ENCODE measurements around the gene CBFB.
"Not testable (repeated sequence)": the region's sequence is repeated elsewhere in the genome, so short reads cannot be mapped to it uniquely, and the experiment has no call there.

CBFB gene

GRCh38 chr16:67028696-67029253 is at the start of gene CBFB:
TSS of gene CBFB (plus strand) at chr16:67029149. CDS start at chr16:67029408, 259 bp downstream.
- peak; percentile 94 for DNase-seq

DNA sequence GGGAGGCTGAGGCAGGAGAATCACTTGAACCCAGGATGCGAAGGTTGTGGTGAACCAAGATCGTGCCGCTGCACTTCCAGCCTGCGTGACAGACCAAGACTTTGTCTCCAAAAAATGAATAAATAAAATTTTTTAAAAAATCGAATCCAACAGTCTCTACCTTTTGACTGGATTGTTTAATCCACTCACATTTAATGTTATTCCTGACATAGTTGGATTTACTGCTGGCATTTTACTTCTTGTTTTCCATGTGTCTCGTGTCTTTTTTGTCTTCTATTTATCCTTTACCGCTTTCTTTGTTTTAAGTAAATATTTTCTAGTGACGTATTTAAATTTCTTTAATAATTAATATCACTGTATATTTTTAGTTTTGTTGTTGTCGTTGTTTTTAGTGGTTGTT is 45.9 kb upstream of the CBFB start:
- DNase-seq: no peak

DNA sequence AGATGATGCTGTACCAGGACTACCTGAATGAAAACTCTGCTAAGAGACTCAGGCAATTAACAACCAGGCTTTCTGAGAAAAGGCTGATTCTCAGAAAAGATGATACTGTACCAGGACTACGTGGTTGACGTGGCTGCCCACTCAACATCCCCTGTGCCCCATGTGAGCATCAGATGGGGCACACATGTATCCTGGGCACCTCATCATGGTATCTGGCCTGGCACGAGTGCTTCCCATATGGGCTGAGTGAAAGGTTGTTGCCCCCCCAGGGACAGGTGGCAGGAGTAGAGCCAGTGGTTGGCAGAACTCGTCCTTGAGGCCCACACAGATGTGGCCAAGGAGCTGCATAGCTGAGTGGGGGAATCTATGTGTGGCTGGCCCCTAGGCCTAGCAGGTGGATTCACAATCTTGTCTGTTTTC is 44.0 kb upstream of the CBFB start:
- no peak for DNase-seq

- no peak for DNase-seq
Measured at GRCh38 chr16:66986559-66986958, 42.4 kb upstream of the CBFB start.

DNA sequence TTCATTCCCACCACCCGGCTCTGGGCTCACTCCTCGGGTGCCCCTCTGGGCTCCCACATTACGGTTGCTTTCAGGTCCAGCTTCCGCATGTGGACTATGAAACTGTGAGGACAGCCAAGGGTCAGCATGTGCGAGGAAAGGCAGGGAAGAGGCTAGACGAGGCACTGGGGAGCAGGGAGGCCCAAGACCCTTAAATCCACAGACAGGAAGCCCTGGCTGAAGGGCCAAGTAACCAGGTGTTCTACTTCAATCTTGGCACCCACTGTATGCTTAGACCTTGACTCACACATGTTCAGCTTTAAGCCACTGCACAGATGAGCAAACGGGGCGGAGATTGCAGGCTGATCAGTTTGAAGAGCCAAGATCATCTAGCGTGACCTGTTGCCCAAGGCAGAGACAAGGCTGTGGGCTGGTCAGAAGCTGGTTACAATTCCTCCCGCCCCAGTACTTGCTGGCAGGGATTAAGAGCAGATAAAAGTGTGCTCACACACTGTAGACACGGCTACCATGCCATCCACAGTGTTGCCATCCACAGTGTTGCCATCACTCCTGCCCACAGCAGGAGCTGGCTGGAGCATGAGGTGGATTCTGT is 40.7 kb upstream of the CBFB start, which contains the start of gene CES4A:
Gene CES4A (plus strand): TSS at position 393 of the 592 bp plus-strand sequence. CDS start 184 bp downstream, at position 577.
- DNase-seq: no peak

DNA sequence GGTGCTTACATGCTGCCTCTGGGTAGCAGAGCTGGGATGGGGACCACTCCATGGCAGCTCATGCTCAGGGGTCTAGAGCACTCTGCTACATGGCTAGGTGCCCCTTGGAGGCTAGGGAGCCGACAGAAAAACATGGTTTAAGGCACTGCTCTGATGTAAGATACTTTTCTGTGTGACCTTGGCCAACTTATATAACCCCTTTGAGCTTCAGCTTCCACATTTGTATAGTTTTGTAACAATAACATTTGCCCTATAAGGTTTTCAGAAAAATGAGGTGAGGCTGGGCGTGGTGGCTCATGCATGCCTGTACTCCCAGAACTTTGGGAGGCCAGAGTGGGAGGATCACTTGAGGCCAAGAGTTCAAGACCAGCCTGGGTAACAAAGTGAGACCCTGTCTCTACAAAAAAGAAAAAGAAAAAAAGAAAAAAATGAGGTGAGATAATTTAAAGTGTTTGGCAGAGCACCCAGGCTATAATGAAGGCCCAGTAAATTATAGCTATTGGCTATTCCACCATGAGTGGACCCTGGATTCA is 37.3 kb upstream of the CBFB start:
- no peak for DNase-seq

DNA sequence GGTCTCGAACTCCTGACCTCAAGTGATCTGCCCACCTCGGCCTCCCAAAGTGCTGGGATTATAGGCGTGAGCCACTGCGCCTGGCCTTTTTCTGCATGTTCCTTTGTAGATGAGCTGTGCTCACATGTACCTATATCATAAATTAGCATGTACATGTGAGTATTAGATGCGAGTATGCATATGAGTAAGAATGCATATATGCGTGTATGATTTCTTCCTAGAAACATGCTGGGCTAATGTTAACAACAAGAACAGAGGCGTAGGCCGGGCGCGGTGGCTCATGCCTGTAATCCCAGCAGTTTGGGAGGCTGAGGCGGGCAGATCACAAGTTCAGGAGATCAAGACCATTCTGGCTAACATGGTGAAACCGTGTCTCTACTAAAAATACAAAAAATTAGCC is 35.4 kb upstream of the CBFB start:
- DNase-seq: not testable (repeated sequence)

- DNase-seq: no peak
Measured at GRCh38 chr16:66996324-66996982, 32.5 kb upstream of the CBFB start.

DNA sequence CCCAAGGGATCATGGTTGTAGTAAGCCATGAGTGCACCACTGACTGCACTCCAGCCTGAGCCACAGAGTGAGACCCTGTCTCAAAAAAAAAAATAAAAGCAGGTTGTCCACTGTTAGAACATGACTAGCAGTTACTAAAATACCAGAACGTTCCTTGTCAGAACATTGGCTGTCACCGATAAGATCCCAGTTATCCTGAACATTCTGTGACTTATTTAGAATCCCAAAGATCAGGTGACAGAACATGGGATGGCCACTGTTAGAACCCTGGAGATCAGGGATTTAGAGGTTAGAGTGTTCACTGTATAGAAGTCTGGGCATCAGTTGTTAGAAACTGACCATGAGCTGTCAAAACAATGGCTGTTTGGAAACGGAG is 32.0 kb upstream of the CBFB start:
- no peak for DNase-seq

- DNase-seq: no peak
Measured at GRCh38 chr16:67000384-67001351, 28.3 kb upstream of the CBFB start.

DNA sequence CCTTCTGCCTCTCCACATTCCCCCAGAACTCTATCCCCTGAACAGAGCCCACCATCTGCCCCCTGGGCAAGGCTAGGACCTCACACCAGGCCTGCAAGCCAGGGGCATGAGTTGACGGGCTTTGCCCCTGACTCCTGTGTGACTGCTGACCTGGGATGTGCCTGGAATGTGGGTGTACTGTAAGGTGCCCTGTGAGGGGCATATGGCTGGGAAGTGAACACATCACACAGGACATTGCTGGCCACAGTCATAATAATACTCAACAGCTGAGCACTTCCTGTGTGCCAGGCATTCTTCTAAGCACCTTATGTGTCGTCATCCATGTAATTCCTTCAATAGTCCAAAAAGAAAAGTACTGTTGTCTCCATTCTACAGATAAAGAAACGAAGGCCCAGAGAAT is 27.2 kb upstream of the CBFB start:
- no peak for DNase-seq

GRCh38 chr16:67006930-67007658 is 21.9 kb upstream of the CBFB start:
- no peak for DNase-seq

DNA sequence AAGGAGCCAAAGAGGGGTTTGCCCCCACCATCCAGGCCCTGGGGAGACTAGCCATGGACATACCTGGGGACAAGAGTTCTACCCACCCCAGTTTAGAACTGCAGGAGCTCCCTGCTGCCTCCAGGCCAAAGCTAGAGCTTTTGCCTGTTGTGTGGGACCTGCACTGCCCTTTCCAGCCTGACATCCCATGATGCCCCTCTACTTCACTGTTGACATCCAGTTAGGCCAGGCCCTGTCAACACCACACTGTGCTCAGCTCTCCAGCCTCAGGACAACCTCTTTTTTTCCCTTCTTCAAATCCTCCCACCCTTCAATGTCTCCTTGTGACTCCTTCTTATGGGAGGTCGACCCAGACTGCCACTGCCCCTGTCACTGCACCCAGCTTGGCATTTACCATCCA is 19.8 kb upstream of the CBFB start:
- DNase-seq: no peak

DNA sequence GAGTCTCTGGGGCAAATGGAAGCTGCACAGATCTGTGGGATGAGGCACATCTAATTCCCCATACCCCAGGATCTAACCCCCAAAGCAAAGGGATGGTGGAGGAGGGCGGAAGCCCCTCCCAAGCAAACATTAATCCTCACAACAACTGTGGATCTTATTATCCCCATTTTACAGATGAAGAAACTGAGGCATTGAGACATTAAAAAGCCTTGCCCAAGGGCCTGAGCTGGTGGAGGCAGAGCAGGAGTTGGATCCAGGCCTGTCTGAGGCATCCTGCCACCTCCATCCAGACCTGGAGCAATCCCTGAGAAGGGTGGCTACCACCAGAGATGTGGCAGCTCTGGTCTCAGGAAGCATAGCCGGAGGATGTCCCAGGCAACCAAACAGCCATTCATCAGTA is 17.7 kb upstream of the CBFB start:
- DNase-seq: no peak

- no peak for DNase-seq
Measured at GRCh38 chr16:67013233-67013822, 15.6 kb upstream of the CBFB start.

DNA sequence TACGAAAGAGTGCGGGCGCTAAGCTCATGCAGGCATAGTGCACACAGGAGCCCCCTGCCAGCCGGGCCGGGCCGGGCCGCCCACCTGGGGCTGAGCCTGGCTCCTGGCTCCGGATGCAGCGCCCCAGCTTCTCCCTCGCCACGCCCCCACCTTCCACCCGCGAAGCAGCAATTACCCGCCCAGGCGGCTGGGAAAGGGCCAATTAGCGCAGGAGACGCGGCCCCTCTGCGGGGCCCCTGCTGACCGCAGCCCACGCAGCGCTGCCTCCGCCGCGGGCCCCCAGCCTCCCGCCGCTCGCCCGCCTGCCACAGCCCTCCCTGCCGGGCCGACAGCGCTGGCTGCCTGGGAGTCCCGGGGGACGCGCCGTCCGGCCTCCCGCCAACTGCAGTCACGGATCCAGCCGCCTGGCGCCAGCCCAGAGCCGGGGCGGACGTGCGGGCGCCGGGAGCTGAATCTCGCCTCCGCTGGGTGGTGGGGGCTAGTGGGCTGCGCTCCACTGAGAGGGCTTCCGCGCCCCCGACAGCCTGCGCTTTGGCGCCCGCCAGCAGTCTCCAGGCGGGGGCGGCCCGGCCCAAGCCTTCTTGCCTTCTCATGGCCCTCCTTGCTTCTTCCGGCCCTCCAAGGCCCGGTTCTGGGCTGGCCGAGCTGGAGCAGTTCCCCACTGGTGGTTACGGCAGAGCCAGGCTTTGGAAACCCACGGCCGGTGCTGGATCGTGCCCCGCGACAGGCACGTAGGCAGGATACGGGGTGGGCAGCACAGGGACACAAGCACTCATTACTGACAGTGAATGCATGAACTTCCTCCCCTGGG is 14.9 kb upstream of the CBFB start:
- peak; percentile 68 for DNase-seq

DNA sequence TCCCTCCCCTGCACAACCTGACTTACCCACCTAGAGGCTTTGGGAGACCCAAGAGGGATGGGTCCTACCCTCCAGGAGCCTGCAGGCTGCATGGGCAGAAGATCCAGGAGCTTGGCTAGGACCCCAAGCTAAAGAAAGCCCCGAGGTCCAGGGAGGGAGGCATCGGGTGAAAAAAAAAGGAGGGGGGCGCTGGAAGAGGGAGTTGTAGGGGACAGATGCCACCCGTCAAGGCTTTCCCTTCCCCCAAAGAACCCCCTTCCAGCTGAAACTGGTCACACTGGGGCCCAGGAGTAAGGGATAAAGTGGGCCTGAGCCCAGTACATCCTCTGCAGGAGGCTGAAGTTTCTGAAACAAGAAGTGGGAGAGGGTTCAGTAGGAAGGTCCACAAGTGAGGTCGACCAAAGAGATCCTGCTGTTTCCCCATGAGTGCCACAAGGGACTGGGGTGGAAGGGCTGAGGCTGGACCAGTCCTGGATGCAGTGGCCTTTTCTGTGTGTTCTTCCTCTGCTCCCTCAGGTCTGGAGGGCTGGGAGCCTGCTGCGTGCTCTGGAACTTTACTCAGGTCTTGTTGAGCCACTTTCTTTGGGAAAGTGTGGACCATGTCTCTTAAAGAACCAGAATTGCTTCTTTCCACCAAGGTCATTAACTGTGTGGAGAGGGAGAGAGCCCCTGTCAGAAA is 14.2 kb upstream of the CBFB start:
- no peak for DNase-seq

DNA sequence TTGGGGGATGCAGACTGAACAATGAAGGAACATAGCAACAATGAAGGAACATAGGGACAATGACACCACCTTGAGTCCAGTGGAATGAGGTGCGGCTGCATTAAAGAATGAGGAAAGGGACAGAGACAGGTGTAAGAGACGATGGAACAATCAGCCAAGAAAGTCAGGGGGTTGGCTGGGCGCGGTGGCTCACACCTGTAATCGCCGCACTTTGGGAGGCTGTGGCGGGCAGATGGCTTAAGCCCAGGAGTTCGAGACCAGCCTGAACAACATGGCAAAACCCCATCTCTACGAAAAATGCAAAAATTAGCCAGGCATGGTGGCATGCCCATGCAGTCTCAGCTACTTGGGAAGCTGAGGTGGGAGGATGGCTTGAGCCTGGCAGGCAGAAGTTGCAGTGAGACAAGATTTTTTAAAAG is 13.6 kb upstream of the CBFB start:
- peak; percentile 12 for DNase-seq

DNA sequence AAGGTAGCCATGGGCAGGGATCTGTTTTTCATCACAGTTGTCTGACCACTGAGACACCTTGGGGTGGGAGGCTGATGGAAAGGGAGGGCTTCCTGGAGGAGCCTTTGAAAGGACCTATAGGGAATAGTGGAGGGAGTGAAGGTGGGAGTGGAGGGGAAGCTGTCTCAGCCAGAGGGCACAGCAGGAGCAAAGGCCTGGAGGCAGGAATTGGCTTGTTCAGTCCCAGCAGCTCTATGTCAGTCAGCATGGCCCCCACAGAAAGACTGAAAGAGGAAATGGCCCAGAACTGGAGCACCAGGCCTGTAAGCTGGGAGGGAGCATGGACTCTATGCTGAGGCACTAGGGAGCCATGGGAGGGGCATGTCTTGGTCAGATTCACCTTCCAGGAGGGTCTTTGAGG is 12.8 kb upstream of the CBFB start:
- DNase-seq: no peak

DNA sequence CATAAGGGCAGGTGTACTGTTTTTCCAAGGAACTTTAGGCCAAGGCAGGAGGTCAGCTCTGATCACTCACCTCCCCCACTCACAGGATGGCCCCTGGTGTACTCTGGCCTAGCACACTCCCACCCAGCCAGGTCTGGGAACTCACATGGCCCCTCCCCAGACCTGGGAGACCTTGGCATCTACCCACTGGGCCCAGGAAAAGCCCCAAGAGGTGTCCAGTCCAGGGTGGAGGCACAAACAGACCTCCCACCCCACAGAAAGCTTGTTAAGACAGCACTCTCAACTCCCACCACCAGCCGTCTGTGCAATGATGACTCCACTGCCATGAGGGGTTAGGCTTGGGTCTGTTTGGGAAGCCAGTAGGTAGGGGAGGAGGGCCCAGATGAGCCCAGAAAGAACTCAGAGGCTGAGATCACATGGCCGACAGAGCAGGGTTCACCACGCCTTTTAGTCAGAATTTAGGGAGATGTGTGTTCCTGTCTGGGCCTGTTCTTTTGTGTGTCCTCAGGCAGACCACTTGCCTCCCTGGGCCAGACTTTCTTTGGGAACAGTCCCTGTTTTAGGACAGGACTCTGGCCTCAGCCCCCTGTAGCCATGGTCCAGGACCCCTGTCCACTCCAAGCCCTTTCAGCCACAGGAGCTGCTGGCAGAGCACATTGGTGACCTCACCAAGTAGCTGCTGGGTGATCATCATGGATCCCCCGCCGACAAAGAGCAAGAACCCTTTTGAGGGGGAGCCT is 12.1 kb upstream of the CBFB start:
- DNase-seq: no peak

All from OCI-M1 (cell line).